ENCODE measurements around the gene CYSLTR2.

Gene CYSLTR2, protein sequence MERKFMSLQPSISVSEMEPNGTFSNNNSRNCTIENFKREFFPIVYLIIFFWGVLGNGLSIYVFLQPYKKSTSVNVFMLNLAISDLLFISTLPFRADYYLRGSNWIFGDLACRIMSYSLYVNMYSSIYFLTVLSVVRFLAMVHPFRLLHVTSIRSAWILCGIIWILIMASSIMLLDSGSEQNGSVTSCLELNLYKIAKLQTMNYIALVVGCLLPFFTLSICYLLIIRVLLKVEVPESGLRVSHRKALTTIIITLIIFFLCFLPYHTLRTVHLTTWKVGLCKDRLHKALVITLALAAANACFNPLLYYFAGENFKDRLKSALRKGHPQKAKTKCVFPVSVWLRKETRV

DNA sequence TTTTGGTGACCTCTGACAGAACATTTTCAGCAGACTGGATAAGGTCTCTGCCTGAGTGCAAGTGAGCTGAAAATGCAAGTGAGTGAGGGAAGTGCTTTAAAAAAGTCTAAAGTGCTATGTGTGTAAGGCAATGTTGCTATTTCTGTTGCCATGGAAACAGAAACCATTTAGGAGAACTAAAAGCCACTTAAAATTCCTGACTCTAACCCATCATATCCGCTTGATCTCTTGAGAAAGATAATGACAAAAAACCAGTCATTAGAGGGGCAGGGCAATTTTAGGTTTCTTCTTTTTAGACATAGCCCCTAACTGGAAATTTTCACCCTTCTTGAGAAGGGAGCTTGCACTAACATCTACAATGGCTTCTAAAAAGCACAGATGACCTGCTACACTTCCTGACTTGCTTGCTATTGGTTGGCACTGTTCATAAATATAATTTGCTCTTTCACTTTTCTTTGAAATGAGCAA is at the start of gene CYSLTR2:
Gene CYSLTR2 (plus strand): TSS at position 458 of the 468 bp plus-strand sequence. CDS start 52,889 bp downstream, outside the sequence.
- DNase-seq (ENCODE audit: low spot score): no peak

- no peak for DNase-seq (ENCODE audit: low spot score)
Observed at GRCh38 chr13:48615049-48615448, 38.7 kb upstream of the CYSLTR2 start.

DNA sequence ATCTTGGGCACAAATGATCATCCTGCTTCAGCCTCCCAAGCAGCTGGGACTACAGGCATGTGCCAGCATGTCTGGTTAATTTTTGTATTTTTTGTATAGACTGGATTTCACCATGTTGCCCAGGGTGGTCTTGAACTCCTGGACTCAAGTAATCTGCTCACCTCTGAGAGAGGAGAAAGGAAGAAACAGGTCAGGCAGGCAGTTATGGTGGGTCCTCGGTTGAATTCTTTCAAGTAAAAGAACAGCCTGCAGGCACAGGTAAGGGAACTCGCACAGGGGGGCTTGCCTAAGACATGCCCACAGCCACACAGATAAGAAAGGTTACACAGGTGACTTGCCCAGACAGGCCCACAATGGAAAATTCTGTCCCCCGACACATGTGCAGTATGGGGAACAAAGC is 34.8 kb upstream of the CYSLTR2 start:
- no peak for DNase-seq (ENCODE audit: low spot score)

- no peak for DNase-seq (ENCODE audit: low spot score)
Observed at GRCh38 chr13:48621056-48621455, 32.7 kb upstream of the CYSLTR2 start.

- DNase-seq (ENCODE audit: low spot score): no peak
Observed at GRCh38 chr13:48624016-48624415, 29.7 kb upstream of the CYSLTR2 start.

- no peak for DNase-seq (ENCODE audit: low spot score)
Observed at GRCh38 chr13:48624858-48625257, 28.9 kb upstream of the CYSLTR2 start.

DNA sequence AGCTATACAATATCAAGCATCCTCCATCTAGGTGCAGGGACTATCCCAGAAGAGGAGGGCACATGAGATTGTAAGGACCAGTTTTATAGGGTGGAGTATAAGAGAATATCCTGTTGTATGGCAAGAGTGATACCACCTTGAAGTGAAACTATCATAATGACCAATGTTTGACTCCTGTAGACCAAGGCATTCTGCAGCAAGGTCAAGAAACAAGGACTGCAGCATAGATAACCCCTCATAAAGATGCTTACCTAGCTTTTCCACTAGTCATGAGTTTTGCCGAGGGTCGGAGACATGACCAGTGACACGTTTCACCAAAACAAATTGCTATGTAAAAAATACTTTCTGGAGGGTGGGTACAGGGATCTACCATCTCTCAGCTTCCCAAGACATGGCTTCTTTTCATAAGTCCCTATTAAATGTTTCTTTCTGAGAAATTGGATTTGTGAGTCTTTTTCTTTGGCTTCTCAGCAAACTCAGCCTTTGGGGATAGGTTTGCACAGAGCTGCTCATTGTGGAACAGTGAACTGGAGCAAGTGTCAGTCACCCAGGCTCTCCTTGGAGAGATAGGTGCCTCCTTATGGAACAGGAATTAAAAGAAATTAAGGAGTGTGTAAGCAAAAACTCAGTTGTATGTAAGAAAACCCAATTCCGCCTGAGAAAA is 28.2 kb upstream of the CYSLTR2 start:
- no peak for DNase-seq (ENCODE audit: low spot score)

GRCh38 chr13:48626077-48626449 is 27.7 kb upstream of the CYSLTR2 start:
- DNase-seq (ENCODE audit: low spot score): no peak

- DNase-seq (ENCODE audit: low spot score): no peak
Observed at GRCh38 chr13:48626726-48627451, 26.8 kb upstream of the CYSLTR2 start.

- no peak for DNase-seq (ENCODE audit: low spot score)
Observed at GRCh38 chr13:48629277-48629676, 24.5 kb upstream of the CYSLTR2 start.

GRCh38 chr13:48630291-48630690 is 23.4 kb upstream of the CYSLTR2 start:
- DNase-seq (ENCODE audit: low spot score): no peak

- no peak for DNase-seq (ENCODE audit: low spot score)
Observed at GRCh38 chr13:48630773-48631172, 23.0 kb upstream of the CYSLTR2 start.

GRCh38 chr13:48631441-48631840 is 22.3 kb upstream of the CYSLTR2 start:
- no peak for DNase-seq (ENCODE audit: low spot score)

GRCh38 chr13:48633700-48634099 is 20.0 kb upstream of the CYSLTR2 start:
- DNase-seq (ENCODE audit: low spot score): no peak

- DNase-seq (ENCODE audit: low spot score): no peak
Observed at GRCh38 chr13:48634636-48635035, 19.1 kb upstream of the CYSLTR2 start.

DNA sequence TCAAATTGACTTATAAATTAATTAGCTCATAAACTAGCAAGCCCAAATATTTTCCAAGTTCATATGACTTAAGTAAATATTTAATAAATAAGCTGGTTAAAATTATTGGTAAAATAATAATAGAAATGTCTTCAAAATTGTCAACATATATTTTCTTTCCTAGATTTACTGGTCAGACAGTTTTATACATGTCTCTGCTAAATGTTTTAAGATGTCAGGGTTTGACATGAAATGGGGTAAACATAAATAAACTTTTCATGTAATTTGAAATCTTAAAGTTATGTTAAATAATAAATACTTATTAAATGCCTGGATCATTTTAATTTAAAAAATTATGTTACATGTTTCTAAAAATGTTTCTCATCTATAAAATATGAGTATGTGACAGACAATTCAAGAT is 18.3 kb upstream of the CYSLTR2 start:
- DNase-seq (ENCODE audit: low spot score): no peak

DNA sequence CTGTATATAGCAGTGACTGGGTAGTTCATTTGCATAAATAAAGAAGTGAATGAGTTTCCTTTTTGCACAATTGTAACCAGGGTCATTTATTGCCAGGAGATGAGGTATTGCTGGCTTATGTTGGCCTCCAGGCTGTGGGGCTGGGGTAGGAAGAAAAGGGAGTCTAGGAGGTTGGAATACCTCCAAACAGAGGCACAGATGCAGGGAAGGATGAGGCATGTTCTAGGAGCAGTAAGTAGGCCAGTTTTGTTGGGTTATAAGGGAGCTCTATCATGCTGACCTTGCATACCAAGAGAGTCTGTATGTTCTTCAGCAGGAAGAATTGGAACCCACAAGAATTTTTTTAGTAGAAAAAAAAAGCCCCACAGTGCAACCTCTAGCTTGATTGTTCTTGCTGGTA is 17.2 kb upstream of the CYSLTR2 start:
- DNase-seq (ENCODE audit: low spot score): no peak

GRCh38 chr13:48637601-48638000 is 16.1 kb upstream of the CYSLTR2 start:
- DNase-seq (ENCODE audit: low spot score): no peak

DNA sequence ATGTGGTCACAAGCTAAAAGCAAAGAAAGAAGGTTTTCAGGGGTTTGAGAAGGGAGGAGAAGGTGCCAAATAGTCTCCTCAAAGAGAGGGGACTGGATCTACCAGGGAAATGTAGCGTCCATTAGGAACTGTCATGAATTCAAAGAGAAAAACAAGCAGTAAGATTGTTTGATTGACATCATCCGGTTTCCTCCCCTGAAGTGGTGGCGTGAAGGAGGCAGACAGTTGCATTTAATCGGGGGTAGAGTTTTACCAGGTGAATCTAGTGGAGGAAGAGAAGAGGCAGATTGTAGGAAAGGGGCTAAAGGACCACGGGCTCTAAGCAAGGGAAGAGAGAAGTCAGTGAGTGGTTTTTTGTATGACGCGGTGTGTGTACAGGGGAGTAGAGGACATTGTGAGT is 13.0 kb upstream of the CYSLTR2 start:
- DNase-seq (ENCODE audit: low spot score): no peak

GRCh38 chr13:48641404-48641803 is 12.3 kb upstream of the CYSLTR2 start:
- DNase-seq (ENCODE audit: low spot score): no peak

DNA sequence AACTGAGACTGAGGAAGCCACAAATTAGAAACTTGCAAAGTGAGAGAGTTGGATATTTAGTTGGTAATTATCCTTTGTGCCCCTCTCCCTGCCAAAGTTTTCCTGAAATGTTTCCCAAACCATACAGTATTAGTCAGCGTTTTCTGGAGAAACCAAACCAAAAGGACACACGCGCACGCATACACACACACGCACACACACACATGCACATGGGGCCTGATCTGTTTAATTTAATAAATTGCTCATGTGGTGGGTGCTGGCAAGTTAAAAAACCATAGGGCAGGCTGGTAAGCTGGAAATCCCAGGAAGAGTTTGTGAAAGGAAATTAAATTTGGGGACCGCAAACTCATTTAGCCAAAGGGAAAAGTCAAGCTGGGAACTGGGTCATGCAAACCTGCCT is 11.7 kb upstream of the CYSLTR2 start:
- DNase-seq (ENCODE audit: low spot score): no peak

- DNase-seq (ENCODE audit: low spot score): no peak
Observed at GRCh38 chr13:48643159-48643558, 10.6 kb upstream of the CYSLTR2 start.

DNA sequence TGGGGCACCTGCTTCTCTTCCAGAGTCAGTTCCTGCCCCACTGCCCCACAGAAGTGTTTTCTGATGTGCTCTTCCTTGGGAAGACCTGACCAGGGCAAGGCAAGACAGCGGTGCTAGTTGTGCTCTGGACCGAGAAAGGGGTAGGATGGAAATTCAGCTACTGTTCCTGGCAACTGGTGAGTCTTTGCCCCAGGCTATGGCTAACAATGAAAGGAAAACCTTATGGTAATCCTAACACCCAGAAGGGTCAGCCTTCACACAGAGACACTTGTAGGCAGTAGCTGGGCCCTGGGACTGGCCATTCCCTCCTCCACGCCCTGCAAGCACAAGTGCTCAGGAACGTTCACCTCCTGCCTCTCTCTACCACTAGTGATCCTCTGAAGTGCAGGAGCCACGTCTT is 9.6 kb upstream of the CYSLTR2 start:
- no peak for DNase-seq (ENCODE audit: low spot score)

All from ecto neural progenitor cell (in vitro differentiated cells).